Mesothelial cell of epicardium (in vitro differentiated cells): ENCODE data around the gene FLAD1. TPM values are rescaled to one million over a fixed set of nuclear protein-coding genes. Genes with fewer than 3 reads are reported as not detected.

Experiments
- DNase-seq, 2 experiments: peaks; one replicate each; pipeline ENCODE4 v3.0.0; 2021; ENCODE audit warnings: low spot score in 2 of 2; ENCODE audit not compliant: unreplicated experiment in 2 of 2
- H3K27ac Mint-ChIP-seq: 2 replicates; pipeline ENCODE4 v1.8.0; 2021; ENCODE audit warnings: mixed read lengths
- H3K27me3 Mint-ChIP-seq: 2 replicates; pipeline ENCODE4 v1.8.0; 2021; ENCODE audit warnings: low read depth, mixed read lengths
- H3K36me3 Mint-ChIP-seq: 2 replicates; pipeline ENCODE4 v1.8.0; 2021; ENCODE audit warnings: mixed read lengths
- H3K4me1 Mint-ChIP-seq: 2 replicates; pipeline ENCODE4 v1.8.0; 2021; ENCODE audit warnings: mixed read lengths
- H3K4me3 Mint-ChIP-seq: 2 replicates; pipeline ENCODE4 v1.8.0; 2021; ENCODE audit warnings: mild to moderate bottlenecking, moderate library complexity, mixed read lengths
- H3K9me3 Mint-ChIP-seq: 2 replicates; pipeline ENCODE4 v1.8.0; 2021; ENCODE audit warnings: mixed read lengths
- total RNA-seq: library from RNA; stranded (reverse); gene quantifications from 3 replicates; pipeline ENCODE4 v1.2.1, GENCODE V29; 2021
- TF ChIP-seq, protein P1 (sequence below): fragments of 200-600 bp; sonication (generic); IDR thresholded peaks from one replicate; pipeline ENCODE4 v1.5.0; 2021; ENCODE audit warnings: antibody characterized with exemption; ENCODE audit not compliant: unreplicated experiment

The FLAD1 gene
- total RNA-seq, 1 donor from 2014 or later, result 48.3 TPM

- H3K27ac Mint-ChIP-seq, result no peak overlapping the region
- H3K4me3 Mint-ChIP-seq, result no peak overlapping the region
- H3K27me3 Mint-ChIP-seq, result no peaks in the 10 kb centered on the region
These were observed 43.0 kb downstream of the FLAD1 start for GRCh38 chr1:155026154-155026553.

GRCh38 chr1:155026588-155026987, 43.4 kb downstream of the FLAD1 start:
- no peak overlapping the region for H3K27ac Mint-ChIP-seq
- TF ChIP-seq, protein P1, sequence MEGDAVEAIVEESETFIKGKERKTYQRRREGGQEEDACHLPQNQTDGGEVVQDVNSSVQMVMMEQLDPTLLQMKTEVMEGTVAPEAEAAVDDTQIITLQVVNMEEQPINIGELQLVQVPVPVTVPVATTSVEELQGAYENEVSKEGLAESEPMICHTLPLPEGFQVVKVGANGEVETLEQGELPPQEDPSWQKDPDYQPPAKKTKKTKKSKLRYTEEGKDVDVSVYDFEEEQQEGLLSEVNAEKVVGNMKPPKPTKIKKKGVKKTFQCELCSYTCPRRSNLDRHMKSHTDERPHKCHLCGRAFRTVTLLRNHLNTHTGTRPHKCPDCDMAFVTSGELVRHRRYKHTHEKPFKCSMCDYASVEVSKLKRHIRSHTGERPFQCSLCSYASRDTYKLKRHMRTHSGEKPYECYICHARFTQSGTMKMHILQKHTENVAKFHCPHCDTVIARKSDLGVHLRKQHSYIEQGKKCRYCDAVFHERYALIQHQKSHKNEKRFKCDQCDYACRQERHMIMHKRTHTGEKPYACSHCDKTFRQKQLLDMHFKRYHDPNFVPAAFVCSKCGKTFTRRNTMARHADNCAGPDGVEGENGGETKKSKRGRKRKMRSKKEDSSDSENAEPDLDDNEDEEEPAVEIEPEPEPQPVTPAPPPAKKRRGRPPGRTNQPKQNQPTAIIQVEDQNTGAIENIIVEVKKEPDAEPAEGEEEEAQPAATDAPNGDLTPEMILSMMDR, result no peak
- no peak for DNase-seq
- H3K4me1 Mint-ChIP-seq, result peaks cover 7% of the 10 kb centered on the region
- H3K36me3 Mint-ChIP-seq, result no peaks in the 10 kb centered on the region
- H3K27me3 Mint-ChIP-seq, result no peaks in the 10 kb centered on the region
- H3K9me3 Mint-ChIP-seq, result no peaks in the 10 kb centered on the region
- H3K4me3 Mint-ChIP-seq, result no peak overlapping the region

More at GRCh38 chr1:155026154-155026553, 43.0 kb downstream of the FLAD1 start:
- no peaks in the 10 kb centered on the region for H3K36me3 Mint-ChIP-seq
- peaks cover 7% of the 10 kb centered on the region for H3K4me1 Mint-ChIP-seq
- no peaks in the 10 kb centered on the region for H3K9me3 Mint-ChIP-seq
- DNase-seq, result no peak
- TF ChIP-seq, protein P1, result no peak

- DNase-seq, result no peak
- TF ChIP-seq, protein P1, result no peak
These were observed 46.5 kb downstream of the FLAD1 start for GRCh38 chr1:155029513-155030242.

DNA sequence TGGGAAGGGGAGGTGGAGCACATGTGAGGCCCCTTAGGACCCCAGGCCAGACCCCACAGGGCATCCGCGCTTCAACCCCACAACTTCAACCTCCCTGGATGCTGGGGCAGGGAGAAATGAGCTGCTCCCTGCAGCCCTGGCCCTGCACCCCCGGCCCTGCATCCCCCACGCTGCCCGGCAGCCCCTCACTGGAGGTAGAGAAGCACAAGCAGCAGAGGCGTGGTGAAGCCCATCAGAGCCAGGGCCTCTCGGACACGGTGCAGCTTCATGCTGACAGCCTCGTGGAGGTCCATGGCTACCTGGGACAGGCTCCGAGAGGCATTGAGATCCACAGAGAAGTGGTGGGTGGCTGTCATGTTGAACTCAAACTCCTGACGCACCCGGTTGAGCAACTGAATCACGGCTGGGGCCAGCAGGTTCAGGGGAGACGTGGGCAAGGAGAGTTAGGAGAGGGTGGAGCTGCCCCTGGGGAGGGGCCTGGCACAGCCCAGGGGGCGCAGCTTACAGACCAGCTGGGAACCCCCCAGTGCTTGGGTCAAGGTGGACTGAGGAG, 47.2 kb downstream of the FLAD1 start:
- H3K27me3 Mint-ChIP-seq, result no peaks in the 10 kb centered on the region
- no peaks in the 10 kb centered on the region for H3K36me3 Mint-ChIP-seq
- no peaks in the 10 kb centered on the region for H3K4me1 Mint-ChIP-seq
- H3K9me3 Mint-ChIP-seq, result no peaks in the 10 kb centered on the region
- no peak overlapping the region for H3K4me3 Mint-ChIP-seq
- H3K27ac Mint-ChIP-seq, result no peak overlapping the region
- TF ChIP-seq, protein P1, result no peak
- no peak for DNase-seq

More at GRCh38 chr1:155029513-155030242, 46.5 kb downstream of the FLAD1 start:
- Mint-ChIP-seq H3K9me3 (no peaks in the 10 kb centered on the region), H3K4me1 (no peaks in the 10 kb centered on the region), H3K4me3 (no peak overlapping the region), H3K27me3 (no peaks in the 10 kb centered on the region), H3K27ac (no peak overlapping the region), H3K36me3 (no peaks in the 10 kb centered on the region)

DNA sequence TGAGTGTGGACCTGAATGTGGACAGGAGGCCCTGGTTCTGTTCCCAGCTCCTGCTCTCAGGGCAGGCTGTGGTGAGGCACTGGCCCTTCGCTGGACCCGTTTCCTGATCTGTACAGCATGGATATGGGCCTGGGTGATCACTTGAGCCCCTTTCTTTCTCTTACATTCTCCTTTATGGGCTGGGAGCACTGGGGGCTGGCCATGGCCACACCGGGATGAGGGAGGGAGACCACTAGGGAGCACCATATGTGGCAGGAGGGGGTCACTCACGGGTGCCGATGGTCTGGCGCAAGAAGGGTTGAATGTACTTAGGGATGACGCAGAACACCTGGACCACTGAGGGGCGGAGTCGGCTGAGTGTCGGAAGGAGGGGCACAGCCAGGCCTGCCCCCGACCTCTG, 47.8 kb downstream of the FLAD1 start:
- no peak for DNase-seq
- Mint-ChIP-seq H3K27ac (no peak overlapping the region), H3K4me3 (no peak overlapping the region), H3K27me3 (no peaks in the 10 kb centered on the region), H3K4me1 (no peaks in the 10 kb centered on the region), H3K9me3 (no peaks in the 10 kb centered on the region), H3K36me3 (no peaks in the 10 kb centered on the region)
- TF ChIP-seq, protein P1, result no peak
